IPS-20b (cell line): ENCODE results near the gene IGSF11.
"Not testable (repeated sequence)": the region's sequence is repeated elsewhere in the genome, so short reads cannot be mapped to it uniquely, and the experiment has no call there.

Source experiments
- H3K27ac ChIP-seq: one replicate; pipeline ENCODE4 v1.5.1; 2013; ENCODE audit warnings: low read length
- H3K27me3 ChIP-seq: 2 replicates; pipeline ENCODE4 v1.6.1; 2013; ENCODE audit warnings: mild to moderate bottlenecking, low read length, inconsistent platforms; ENCODE audit not compliant: insufficient read depth
- H3K36me3 ChIP-seq: 2 replicates; pipeline ENCODE4 v1.6.1; 2013; ENCODE audit warnings: low read depth, mild to moderate bottlenecking, inconsistent platforms, low read length, moderate library complexity; ENCODE audit not compliant: insufficient read depth
- H3K4me1 ChIP-seq: 2 replicates; pipeline ENCODE4 v1.6.1; 2013; ENCODE audit warnings: mild to moderate bottlenecking, control low read depth, inconsistent platforms, low read length, moderate library complexity; ENCODE audit not compliant: insufficient read depth
- H3K4me3 ChIP-seq: 2 replicates; pipeline ENCODE4 v1.5.1; 2013; ENCODE audit warnings: mild to moderate bottlenecking, low read length, inconsistent platforms
- H3K9ac ChIP-seq: 2 replicates; pipeline ENCODE4 v1.6.1; 2013; ENCODE audit warnings: low read depth, mild to moderate bottlenecking, inconsistent platforms, low read length, moderate library complexity
- H3K9me3 ChIP-seq: 2 replicates; pipeline ENCODE4 v1.6.1; 2013; ENCODE audit warnings: mild to moderate bottlenecking, low read depth, low read length, inconsistent platforms; ENCODE audit not compliant: insufficient read depth

Gene IGSF11

GRCh38 chr3:118900737-118901525 lies 133.7 kb downstream of the IGSF11 start:
- Histone ChIP-seq H3K27me3 (no peaks in the 10 kb centered on the region), H3K27ac (no peak overlapping the region), H3K4me1 (no peaks in the 10 kb centered on the region), H3K9ac (no peak overlapping the region), H3K4me3 (no peak overlapping the region), H3K36me3 (no peaks in the 10 kb centered on the region), H3K9me3 (no peaks in the 10 kb centered on the region)

GRCh38 chr3:118890206-118890605 lies 144.4 kb downstream of the IGSF11 start:
- H3K27me3 ChIP-seq: no peaks in the 10 kb centered on the region
- H3K9ac ChIP-seq: no peak overlapping the region
- H3K4me3 ChIP-seq: no peak overlapping the region
- no peak overlapping the region for H3K27ac ChIP-seq
- H3K36me3 ChIP-seq: no peaks in the 10 kb centered on the region
- H3K9me3 ChIP-seq: no peaks in the 10 kb centered on the region
- no peaks in the 10 kb centered on the region for H3K4me1 ChIP-seq

DNA sequence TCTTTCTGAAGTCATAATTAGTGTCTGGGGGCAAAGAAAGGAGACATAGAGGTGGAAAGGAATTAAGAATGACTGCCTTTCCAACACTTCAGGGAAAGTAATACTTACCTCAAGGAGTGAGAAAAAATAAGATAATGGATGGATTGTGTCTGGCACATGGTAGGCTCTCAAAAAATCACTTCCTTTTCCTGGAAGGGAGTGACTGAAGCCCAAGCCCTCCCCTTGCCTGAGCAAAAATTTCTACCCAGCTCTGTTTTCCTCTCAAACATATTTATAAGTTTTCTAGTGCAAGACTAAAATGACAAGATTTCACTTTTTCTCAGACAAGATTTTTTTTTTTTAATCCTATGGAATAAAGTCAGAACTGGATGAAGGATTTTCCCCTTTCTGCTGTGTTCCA lies 145.0 kb downstream of the IGSF11 start:
- Histone ChIP-seq H3K36me3 (no peaks in the 10 kb centered on the region), H3K27me3 (no peaks in the 10 kb centered on the region), H3K27ac (no peak overlapping the region), H3K9ac (no peak overlapping the region), H3K4me1 (no peaks in the 10 kb centered on the region), H3K4me3 (no peak overlapping the region), H3K9me3 (no peaks in the 10 kb centered on the region)

- no peaks in the 10 kb centered on the region for H3K36me3 ChIP-seq
- no peaks in the 10 kb centered on the region for H3K9me3 ChIP-seq
- H3K4me3 ChIP-seq: no peak overlapping the region
- no peak overlapping the region for H3K27ac ChIP-seq
- H3K4me1 ChIP-seq: no peaks in the 10 kb centered on the region
- H3K27me3 ChIP-seq: no peaks in the 10 kb centered on the region
- H3K9ac ChIP-seq: no peak overlapping the region
Measured at GRCh38 chr3:118886708-118887107, 147.9 kb downstream of the IGSF11 start.

DNA sequence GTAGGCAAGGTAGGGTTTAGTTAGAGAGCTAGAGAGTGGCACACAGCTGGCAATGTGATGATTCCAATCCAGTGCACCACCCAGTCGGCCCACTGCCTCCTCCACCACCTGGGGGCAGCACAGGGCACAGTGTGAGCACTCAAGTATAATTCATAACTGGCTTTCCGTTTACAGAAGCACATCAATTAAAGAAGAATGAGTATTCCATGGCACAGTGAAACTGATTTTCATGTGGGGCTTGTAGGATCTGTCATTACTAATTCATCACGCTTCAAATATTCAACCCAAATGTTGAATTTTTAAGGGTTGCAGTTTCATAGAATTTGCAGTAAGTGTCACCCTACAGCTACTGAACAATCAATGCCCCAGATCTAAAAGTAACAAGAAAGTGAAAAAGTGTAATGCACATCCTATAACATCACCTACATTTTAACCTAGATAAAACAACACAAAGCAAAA lies 149.9 kb downstream of the IGSF11 start:
- Histone ChIP-seq H3K27me3 (no peaks in the 10 kb centered on the region), H3K27ac (no peak overlapping the region), H3K9ac (no peak overlapping the region), H3K9me3 (no peaks in the 10 kb centered on the region), H3K4me3 (no peak overlapping the region), H3K36me3 (no peaks in the 10 kb centered on the region), H3K4me1 (no peaks in the 10 kb centered on the region)

- Histone ChIP-seq H3K4me3 (no peak overlapping the region), H3K27ac (no peak overlapping the region), H3K9me3 (no peaks in the 10 kb centered on the region), H3K27me3 (no peaks in the 10 kb centered on the region), H3K4me1 (no peaks in the 10 kb centered on the region), H3K36me3 (no peaks in the 10 kb centered on the region), H3K9ac (no peak overlapping the region)
Measured at GRCh38 chr3:118882353-118882947, 152.2 kb downstream of the IGSF11 start.

GRCh38 chr3:118868051-118868450 lies 166.6 kb downstream of the IGSF11 start:
- no peaks in the 10 kb centered on the region for H3K27me3 ChIP-seq
- no peaks in the 10 kb centered on the region for H3K4me1 ChIP-seq
- H3K27ac ChIP-seq: no peak overlapping the region
- no peak overlapping the region for H3K9ac ChIP-seq
- H3K9me3 ChIP-seq: peaks cover 18% of the 10 kb centered on the region
- H3K4me3 ChIP-seq: no peak overlapping the region
- no peaks in the 10 kb centered on the region for H3K36me3 ChIP-seq

DNA sequence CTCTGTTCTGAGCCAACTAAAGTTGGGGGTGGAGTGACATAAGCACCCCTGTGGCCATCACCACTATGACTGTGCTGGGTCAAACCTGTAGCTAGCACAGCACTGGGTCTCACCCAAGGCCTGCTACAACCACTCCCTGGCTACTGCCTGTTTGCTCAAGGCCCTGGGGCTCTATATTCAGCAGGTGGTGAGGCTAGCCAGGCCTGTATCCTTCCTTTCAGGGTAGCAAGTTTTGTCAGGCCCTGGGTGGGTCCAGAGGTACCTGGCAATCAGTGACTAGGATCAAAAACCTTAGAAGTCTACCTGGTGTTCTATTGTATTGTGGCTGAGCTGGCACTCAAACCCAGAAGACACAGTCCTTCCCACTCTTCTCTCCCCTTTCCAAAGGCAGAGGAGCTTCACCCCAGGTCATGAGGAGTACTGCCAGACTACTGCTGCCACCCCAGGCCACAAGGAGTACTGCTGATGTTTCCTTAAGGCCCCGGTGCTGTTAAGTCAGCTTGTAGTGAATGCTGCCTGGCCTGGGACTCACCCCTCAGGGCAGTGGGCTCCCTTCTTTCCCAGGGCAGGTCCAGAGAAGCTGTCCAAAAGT lies 170.8 kb downstream of the IGSF11 start:
- H3K27ac ChIP-seq: no peak overlapping the region
- no peaks in the 10 kb centered on the region for H3K9me3 ChIP-seq
- no peaks in the 10 kb centered on the region for H3K4me1 ChIP-seq
- H3K4me3 ChIP-seq: no peak overlapping the region
- no peak overlapping the region for H3K9ac ChIP-seq
- H3K27me3 ChIP-seq: no peaks in the 10 kb centered on the region
- no peaks in the 10 kb centered on the region for H3K36me3 ChIP-seq

DNA sequence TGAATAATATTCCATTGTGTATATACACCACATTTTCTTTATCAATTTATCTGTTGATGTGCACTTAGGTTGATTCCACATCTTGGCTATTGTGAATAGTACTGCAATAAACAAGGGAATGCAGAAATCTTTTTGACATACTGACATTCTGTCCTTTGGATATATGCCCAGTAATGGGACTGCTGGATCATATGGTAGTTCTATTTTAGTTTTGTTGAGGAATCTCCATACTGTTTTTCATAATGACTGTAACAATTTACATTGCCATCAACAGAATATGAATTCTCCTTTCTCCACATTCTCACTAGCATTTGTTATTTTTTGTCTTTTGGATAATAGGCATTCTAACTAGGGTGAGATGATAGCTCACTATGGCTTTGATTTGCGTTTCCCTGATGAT lies 174.7 kb downstream of the IGSF11 start:
- H3K9me3 ChIP-seq: peaks cover 7% of the 10 kb centered on the region; the same call in 1 of the 2 replicates
- H3K27me3 ChIP-seq: no peaks in the 10 kb centered on the region
- no peak overlapping the region for H3K9ac ChIP-seq
- H3K4me1 ChIP-seq: no peaks in the 10 kb centered on the region
- no peak overlapping the region for H3K27ac ChIP-seq
- no peak overlapping the region for H3K4me3 ChIP-seq
- H3K36me3 ChIP-seq: no peaks in the 10 kb centered on the region

DNA sequence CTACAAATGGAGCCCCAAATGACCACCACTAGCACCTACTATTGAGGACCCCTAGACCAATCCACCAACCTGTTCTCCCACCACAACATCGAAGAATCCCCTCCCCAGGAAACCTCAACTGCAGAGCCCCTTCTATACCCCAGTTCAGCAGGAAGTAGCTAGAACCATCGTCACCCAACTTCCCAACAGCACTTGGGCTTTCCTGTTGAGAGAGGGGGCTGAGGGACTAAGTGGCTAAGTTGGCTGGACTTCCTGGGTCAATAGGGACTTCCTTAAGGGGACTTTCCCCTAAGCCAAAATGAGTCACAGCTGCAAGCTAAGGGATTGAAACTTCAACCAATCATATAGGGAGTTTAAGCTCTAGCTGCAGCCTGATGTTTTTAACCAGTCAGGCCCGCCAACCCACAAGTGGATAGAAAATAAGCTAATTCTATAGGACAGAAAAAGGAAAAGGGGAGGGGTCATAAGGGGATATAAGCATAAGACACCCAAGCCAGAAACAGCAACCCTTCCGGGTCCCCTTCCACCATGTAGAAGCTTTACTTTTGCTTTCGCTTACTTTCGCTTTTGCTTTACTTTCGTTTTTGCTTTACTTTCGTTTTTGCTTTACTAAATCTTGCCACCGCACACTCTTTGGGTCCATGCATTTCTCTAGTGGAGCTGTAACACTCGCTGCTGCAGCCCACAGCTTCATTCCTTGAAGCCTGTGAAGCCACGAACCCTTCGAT lies 183.0 kb downstream of the IGSF11 start:
- not testable (repeated sequence) for H3K9me3 ChIP-seq, H3K27ac ChIP-seq, H3K4me3 ChIP-seq, H3K4me1 ChIP-seq, H3K36me3 ChIP-seq, H3K27me3 ChIP-seq, H3K9ac ChIP-seq

DNA sequence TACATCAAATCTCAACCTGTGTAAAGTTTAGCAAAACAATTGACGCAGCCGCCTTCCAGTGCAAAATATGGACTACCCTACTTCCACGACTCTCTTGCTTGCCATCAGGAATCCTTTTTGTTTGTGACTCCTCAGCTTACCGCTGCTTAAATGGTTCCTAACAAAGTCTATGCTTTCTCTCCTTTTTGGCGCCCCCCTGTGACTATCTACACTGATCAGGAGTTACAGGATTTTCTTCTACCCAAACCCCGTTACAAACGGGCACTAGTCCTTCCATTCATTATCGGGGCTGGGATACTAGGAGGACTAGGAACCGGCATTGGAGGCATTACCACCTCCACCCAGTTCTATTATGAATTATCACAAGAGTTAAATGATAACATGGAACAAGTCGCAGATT lies 184.0 kb downstream of the IGSF11 start:
- Histone ChIP-seq H3K4me1 (no peaks in the 10 kb centered on the region), H3K27me3 (no peaks in the 10 kb centered on the region), H3K4me3 (no peak overlapping the region), H3K27ac (no peak overlapping the region), H3K9me3 (no peaks in the 10 kb centered on the region), H3K36me3 (no peaks in the 10 kb centered on the region), H3K9ac (no peak overlapping the region)
